Hepatocyte (in vitro differentiated cells): ENCODE results near the gene SLC24A1.

Experiments
- EZH2phosphoT487 ChIP-seq: fragments of 200-600 bp; sonication (generic); IDR thresholded peaks from one replicate; pipeline ENCODE4 v1.6.1; 2018; ENCODE audit warnings: antibody characterized with exemption, mild to moderate bottlenecking, low read depth, moderate library complexity; ENCODE audit not compliant: unreplicated experiment, severe bottlenecking
- TF ChIP-seq, protein P1 (sequence below): fragments of 200-600 bp; sonication (generic); IDR thresholded peaks from 2 replicates; pipeline ENCODE4 v1.5.1; 2016; ENCODE audit warnings: antibody characterized with exemption, mild to moderate bottlenecking; ENCODE audit not compliant: poor library complexity

DNA sequence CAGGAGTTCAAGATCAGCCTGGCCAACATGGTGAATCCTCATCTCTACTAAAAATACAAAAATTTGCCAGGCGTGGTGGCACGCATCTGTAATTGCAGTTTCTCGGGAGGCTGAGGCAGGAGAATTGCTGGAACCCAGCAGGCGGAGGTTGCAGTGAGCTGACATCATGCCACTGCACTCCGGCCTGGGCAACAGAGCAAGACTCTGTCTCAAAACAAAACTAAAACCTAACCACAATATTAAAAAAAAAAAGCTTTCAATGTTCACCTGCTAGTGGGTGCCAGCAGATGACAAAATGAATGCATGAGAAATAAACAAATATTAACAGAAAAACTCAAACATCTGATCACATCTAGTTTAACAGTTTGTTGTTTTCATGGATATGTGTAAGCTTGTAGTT lies 9.0 kb downstream of the SLC24A1 start:
- no peak for TF ChIP-seq EZH2phosphoT487
- TF ChIP-seq, protein P1, sequence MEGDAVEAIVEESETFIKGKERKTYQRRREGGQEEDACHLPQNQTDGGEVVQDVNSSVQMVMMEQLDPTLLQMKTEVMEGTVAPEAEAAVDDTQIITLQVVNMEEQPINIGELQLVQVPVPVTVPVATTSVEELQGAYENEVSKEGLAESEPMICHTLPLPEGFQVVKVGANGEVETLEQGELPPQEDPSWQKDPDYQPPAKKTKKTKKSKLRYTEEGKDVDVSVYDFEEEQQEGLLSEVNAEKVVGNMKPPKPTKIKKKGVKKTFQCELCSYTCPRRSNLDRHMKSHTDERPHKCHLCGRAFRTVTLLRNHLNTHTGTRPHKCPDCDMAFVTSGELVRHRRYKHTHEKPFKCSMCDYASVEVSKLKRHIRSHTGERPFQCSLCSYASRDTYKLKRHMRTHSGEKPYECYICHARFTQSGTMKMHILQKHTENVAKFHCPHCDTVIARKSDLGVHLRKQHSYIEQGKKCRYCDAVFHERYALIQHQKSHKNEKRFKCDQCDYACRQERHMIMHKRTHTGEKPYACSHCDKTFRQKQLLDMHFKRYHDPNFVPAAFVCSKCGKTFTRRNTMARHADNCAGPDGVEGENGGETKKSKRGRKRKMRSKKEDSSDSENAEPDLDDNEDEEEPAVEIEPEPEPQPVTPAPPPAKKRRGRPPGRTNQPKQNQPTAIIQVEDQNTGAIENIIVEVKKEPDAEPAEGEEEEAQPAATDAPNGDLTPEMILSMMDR, result no peak
